Suppressor macrophage treated with lipopolysaccharide for 4 hours (primary cell): ENCODE data around the gene GABPB2.

Source experiments
- DNase-seq: peaks from one replicate; pipeline ENCODE4 v3.0.0-alpha.2; 2020

Gene GABPB2

GRCh38 chr1:151070474-151071276, at the start of gene GABPB2:
Gene GABPB2, plus strand, starts transcription at chr1:151070761. Its CDS starts 17,429 bp downstream, at chr1:151088190.
- DNase-seq, result peak; percentile 88

- peak; percentile 87 for DNase-seq
Measured at GRCh38 chr1:151024540-151025146, 45.9 kb upstream of the GABPB2 start.

- no peak for DNase-seq
Measured at GRCh38 chr1:151026460-151026859, 44.1 kb upstream of the GABPB2 start.

GRCh38 chr1:151032164-151032563, 38.4 kb upstream of the GABPB2 start:
- no peak for DNase-seq

- no peak for DNase-seq
Measured at GRCh38 chr1:151035167-151035566, 35.4 kb upstream of the GABPB2 start.

- no peak for DNase-seq
Measured at GRCh38 chr1:151036356-151036755, 34.2 kb upstream of the GABPB2 start, which contains the start of gene BNIPL. Gene BNIPL, plus strand, starts transcription at chr1:151036586. Its CDS starts 140 bp downstream, at chr1:151036726.

- DNase-seq, result no peak
Measured at GRCh38 chr1:151037032-151037431, 33.5 kb upstream of the GABPB2 start.

GRCh38 chr1:151039521-151039920, 31.0 kb upstream of the GABPB2 start:
- DNase-seq, result no peak

GRCh38 chr1:151043163-151043562, 27.4 kb upstream of the GABPB2 start:
- no peak for DNase-seq

- DNase-seq, result peak; percentile 37
Measured at GRCh38 chr1:151047591-151047924, 23.0 kb upstream of the GABPB2 start, which contains the start of gene C1orf56. Gene C1orf56, plus strand, starts transcription at chr1:151047751. Its CDS starts 97 bp downstream, at chr1:151047848.

- peak; percentile 49 for DNase-seq
Measured at GRCh38 chr1:151047925-151048644, 22.5 kb upstream of the GABPB2 start.

- DNase-seq, result no peak
Measured at GRCh38 chr1:151048645-151049032, 21.9 kb upstream of the GABPB2 start.

GRCh38 chr1:151049458-151049857, 21.1 kb upstream of the GABPB2 start:
- no peak for DNase-seq

GRCh38 chr1:151050051-151050688, 20.4 kb upstream of the GABPB2 start:
- no peak for DNase-seq

- no peak for DNase-seq
Measured at GRCh38 chr1:151051356-151052009, 19.1 kb upstream of the GABPB2 start.

GRCh38 chr1:151054971-151055547, 15.5 kb upstream of the GABPB2 start:
- DNase-seq, result no peak

- no peak for DNase-seq
Measured at GRCh38 chr1:151055581-151055980, 15.0 kb upstream of the GABPB2 start.

- no peak for DNase-seq
Measured at GRCh38 chr1:151056149-151056548, 14.4 kb upstream of the GABPB2 start.

- DNase-seq, result peak; percentile 18
Measured at GRCh38 chr1:151058692-151059091, 11.9 kb upstream of the GABPB2 start.

GRCh38 chr1:151059109-151060006, 11.2 kb upstream of the GABPB2 start, which contains the start of gene CDC42SE1:
Gene CDC42SE1, minus strand, starts transcription at chr1:151059622. Its CDS starts 3,892 bp downstream, at chr1:151055730.
- peak; percentile 91 for DNase-seq
